ENCODE data around the gene AIPL1.

DNA sequence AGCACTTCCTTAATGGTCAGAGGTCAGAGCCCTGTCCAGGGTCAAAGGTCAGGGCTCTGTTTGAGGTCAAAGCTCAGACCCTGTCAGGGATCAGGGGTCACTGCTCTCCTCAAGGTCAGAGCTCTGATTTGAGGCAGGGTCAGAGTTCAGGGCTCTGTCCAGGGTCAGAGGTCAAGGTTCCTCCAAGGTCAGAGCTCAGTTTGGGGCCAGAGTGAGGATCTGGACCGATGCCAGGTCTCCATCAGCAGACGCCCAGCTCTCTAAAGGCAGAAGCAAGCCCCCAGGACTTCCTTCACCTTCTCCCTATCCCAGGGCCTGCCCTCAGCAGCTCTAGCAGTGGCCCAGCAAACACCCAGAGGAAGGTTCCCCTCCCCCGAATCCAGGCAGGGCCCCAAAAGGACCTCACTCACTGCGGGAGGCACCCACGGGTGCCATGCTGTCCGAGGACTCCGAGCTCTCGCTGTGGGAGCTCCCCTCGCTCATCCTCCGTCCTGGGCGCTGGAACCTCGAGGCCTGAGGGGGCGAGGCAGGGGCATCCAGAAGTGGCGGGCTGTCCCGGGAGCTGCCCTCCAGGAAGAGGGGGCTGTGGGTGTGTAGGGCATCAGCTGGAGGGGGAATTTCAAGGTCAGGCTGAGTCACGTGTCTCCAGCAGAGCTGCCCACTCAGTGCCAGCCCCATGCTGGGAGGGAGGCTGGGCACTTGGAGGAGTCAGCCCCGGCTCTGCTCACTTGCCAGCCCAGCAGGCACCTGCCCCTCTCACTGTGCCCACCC, 36.0 kb upstream of the AIPL1 start:
- TF ChIP-seq EZH2 (IDR thresholded peaks at IDR 0.05; ENCODE audit: borderline replicate concordance, insufficient read depth, low read depth, low read length, poor library complexity, severe bottlenecking): no peak
- TF ChIP-seq, protein P1, sequence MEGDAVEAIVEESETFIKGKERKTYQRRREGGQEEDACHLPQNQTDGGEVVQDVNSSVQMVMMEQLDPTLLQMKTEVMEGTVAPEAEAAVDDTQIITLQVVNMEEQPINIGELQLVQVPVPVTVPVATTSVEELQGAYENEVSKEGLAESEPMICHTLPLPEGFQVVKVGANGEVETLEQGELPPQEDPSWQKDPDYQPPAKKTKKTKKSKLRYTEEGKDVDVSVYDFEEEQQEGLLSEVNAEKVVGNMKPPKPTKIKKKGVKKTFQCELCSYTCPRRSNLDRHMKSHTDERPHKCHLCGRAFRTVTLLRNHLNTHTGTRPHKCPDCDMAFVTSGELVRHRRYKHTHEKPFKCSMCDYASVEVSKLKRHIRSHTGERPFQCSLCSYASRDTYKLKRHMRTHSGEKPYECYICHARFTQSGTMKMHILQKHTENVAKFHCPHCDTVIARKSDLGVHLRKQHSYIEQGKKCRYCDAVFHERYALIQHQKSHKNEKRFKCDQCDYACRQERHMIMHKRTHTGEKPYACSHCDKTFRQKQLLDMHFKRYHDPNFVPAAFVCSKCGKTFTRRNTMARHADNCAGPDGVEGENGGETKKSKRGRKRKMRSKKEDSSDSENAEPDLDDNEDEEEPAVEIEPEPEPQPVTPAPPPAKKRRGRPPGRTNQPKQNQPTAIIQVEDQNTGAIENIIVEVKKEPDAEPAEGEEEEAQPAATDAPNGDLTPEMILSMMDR (IDR thresholded peaks at IDR 0.05): no peak
